ENCODE measurements around the gene ZNF155.

- TF ChIP-seq YY1 (IDR thresholded peaks at IDR 0.05) = no peak
- TF ChIP-seq CTCF (IDR thresholded peaks at IDR 0.05; ENCODE audit: low read depth, low read length, missing input control) = no peak
- TF ChIP-seq EGR1 (IDR thresholded peaks at IDR 0.05; ENCODE audit: low read depth in 2 of 2) = no peak
- TF ChIP-seq TAF1 (conservative IDR thresholded peaks at IDR 0.05) = no peak
- TF ChIP-seq ATF3 (IDR thresholded peaks at IDR 0.05) = no peak
- TF ChIP-seq MAX (IDR thresholded peaks at IDR 0.05) = no peak
- TF ChIP-seq GABPA (IDR thresholded peaks at IDR 0.05 in 1 of 2, conservative IDR thresholded peaks at IDR 0.05 in 1 of 2) = no peak
- no peak for TF ChIP-seq REST (IDR thresholded peaks at IDR 0.05)
- no peak for TF ChIP-seq JUND (IDR thresholded peaks at IDR 0.05)
- TF ChIP-seq RAD21 (IDR thresholded peaks at IDR 0.05) = no peak
- TF ChIP-seq RXRA (IDR thresholded peaks at IDR 0.05) = no peak
- TF ChIP-seq SP1 (IDR thresholded peaks at IDR 0.05) = no peak
- TF ChIP-seq NR2F2 (IDR thresholded peaks at IDR 0.05) = no peak
These were observed 13.8 kb downstream of the ZNF155 start for GRCh38 chr19:43997631-43998290.

All from liver (tissue), 3 donors.